A549 treated with ZK216348 at 1 μM for 4 hours (cell line): ENCODE data around the gene RFX2. TPM values are rescaled to one million over a fixed set of nuclear protein-coding genes. Genes with fewer than 3 reads are reported as not detected.

ENCODE experiments used
- total RNA-seq: library from RNA; stranded (reverse); fragments of 200-300 nt; extraction: Qiagen RNA extraction; gene quantifications from 5 replicates; pipeline ENCODE4 v1.2.3, GENCODE V29; 2022; ENCODE audit warnings: low read depth

The RFX2 gene
- total RNA-seq = 4.6 to 8.4 TPM (median 5.8 TPM) in 5 replicates

GRCh38 chr19:6110360-6110977, at the start of gene RFX2:
Gene RFX2, minus strand, starts transcription at chr19:6110500. Its CDS starts 63,004 bp downstream, at chr19:6047496.

DNA sequence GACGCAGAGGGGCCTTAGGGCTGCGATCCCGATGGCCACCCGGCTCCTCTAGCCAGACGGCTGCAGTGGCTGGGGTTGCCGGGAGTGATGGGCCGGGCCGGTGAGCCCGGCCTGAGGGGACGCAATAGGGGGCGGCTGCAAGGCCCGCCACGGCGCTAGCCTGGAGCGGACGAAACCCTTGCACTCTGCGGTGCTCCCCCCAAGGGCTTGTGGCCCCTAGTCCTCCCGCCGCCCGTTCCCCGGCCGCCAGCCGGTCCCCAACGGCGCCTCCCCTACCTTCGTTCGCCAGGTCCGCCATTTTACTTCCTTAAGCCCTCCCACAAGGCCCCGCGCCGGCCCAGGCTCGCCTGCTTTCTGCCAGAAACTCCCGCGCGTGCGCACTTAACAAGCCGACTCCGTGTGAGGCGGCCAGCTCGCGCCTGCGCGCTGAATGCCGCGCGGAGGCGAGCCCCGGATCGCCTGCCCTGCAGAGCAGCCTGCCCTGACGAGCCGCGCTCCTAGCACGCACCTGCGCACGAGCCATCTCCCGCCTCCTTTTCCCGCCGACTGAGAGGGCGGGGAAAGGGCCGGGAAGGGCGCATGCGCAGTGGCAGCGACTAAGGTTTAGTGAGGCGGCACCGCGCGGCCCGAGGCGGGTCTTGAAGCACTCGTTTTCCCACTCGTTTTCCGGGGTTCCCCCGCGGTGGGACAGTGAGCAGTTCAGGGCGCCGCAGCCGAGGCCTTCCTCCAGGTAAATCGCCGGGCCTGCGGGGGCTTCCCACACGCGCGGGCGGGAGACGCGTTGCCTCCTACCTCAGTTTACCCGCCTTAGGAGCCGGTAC, 132.3 kb downstream of the RFX2 start, which contains the start of gene RANBP3:
RANBP3 (minus strand) TSS at position 356 of the 821 bp plus-strand sequence; CDS start at position 298, 58 bp downstream.

Other genes starting within 250 kb of the RFX2 start
- not detected in 5 replicates for gene FUT5, start 240.0 kb downstream of the RFX2 start, total RNA-seq
- 164 to 293 TPM (median 272 TPM) in 5 replicates for gene NDUFA11, start 206.7 kb downstream of the RFX2 start, total RNA-seq
- gene VMAC, start 205.6 kb downstream of the RFX2 start, total RNA-seq = 0.34 to 0.65 TPM (median 0.52 TPM) in 5 replicates
- 0.27 to 2.1 TPM (median 1.2 TPM) in 5 replicates for gene CAPS, start 196.2 kb downstream of the RFX2 start, total RNA-seq
- gene RANBP3, start 132.4 kb downstream of the RFX2 start, total RNA-seq = 37.1 to 44.6 TPM (median 42.7 TPM) in 5 replicates
- gene ACSBG2, start 25.2 kb upstream of the RFX2 start, total RNA-seq = 0.46 TPM in 1 of 5 replicates, not detected in the others
- gene MLLT1, start 169.5 kb upstream of the RFX2 start, total RNA-seq = 16.2 to 25.2 TPM (median 21.8 TPM) in 5 replicates
- not detected in 5 replicates for gene ACER1, start 223.1 kb upstream of the RFX2 start, total RNA-seq